ENCODE measurements around the gene SP140.
"Not testable (repeated sequence)": the region's sequence is repeated elsewhere in the genome, so short reads cannot be mapped to it uniquely, and the experiment has no call there.

Gene SP140

GRCh38 chr2:230295192-230295591 is 69.7 kb downstream of the SP140 start:
- no peak for DNase-seq

DNA sequence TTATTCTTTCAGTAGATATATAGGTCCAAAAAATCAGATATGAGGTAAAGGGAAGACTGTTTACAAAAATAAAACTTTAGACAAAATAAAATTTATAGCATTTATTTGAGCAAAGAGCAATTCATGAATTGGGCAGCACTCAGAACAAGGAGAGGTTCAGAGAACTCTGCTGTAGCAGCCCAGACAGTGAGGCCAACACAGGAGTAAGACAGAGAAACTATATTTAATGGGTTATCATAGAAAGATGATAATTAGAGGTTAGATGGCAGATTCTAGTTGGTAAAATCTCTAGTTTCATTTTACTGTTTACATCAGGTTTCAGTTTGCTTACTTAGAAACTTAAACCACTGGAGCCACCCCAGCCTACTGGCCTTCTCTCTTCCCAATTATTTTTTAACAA is 71.4 kb downstream of the SP140 start:
- no peak for DNase-seq

DNA sequence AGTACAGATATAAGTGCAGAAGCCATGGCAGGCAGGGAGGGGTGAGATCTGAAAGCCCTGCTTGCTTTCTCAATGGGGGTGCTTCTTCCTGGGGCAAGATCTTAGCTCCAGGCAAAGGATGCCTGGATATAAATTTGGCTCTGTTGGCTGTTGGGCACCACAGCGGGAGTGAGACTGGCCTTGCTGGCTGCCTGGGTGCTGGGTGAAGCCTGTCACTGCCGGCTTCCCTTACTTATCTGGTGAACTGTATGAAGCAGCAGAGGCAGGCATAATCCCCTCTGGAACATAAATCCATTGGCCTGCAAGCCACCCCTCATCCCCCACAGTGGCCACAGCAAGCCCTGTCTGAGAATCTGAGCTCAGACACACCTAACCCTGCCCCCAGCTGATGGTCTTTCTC is 74.1 kb downstream of the SP140 start:
- no peak for DNase-seq

- DNase-seq = no peak
These were observed 80.1 kb downstream of the SP140 start for GRCh38 chr2:230305416-230306275.

DNA sequence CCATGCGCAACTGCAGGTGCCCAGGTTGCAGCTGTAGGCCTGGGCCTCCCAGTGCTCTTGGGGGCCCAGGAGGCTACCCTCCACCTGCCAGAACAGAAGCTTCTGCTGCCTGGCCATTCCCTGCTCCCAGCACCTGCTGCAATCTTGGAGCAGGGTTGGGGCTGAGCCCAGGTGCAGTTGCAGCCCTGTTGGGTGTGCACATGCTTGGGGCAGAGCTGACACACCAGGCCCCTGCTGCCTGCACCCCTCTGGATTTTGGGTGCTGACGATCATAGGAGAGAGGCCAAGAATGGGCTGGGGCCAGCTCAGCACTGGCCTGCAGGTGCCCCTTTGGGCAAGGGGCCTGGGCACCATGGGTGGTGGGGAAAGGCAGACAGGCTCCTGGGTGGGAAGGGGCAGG is 80.9 kb downstream of the SP140 start:
- no peak for DNase-seq

DNA sequence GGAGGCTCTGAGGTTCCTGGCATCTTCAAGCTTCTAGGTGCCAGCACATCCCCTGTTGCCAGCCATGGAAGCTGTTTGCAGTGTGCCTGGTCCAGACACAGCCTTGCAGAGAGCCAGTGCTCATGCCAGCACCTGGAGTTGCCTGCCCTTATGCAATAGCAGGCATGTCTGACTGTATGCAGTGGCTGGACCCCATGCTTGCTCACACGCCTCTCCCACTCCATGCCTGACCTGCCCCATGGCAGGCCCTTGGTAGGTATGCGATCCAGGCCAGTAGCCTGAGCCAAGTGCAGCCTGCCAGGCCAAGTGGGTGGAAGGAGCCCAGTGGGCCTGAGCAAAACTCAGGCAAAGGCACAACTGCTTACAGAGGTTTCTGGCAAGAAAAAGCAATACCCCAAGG is 81.9 kb downstream of the SP140 start:
- no peak for DNase-seq

- DNase-seq = no peak
These were observed 83.0 kb downstream of the SP140 start for GRCh38 chr2:230308402-230309000.

- DNase-seq = not testable (repeated sequence)
These were observed 85.3 kb downstream of the SP140 start for GRCh38 chr2:230310792-230311191.

- DNase-seq = not testable (repeated sequence)
These were observed 86.1 kb downstream of the SP140 start for GRCh38 chr2:230311634-230312033.

GRCh38 chr2:230312638-230313037 is 87.1 kb downstream of the SP140 start:
- no peak for DNase-seq

GRCh38 chr2:230317366-230317765 is 91.8 kb downstream of the SP140 start:
- no peak for DNase-seq

- DNase-seq = no peak
These were observed 92.9 kb downstream of the SP140 start for GRCh38 chr2:230318190-230319121.

DNA sequence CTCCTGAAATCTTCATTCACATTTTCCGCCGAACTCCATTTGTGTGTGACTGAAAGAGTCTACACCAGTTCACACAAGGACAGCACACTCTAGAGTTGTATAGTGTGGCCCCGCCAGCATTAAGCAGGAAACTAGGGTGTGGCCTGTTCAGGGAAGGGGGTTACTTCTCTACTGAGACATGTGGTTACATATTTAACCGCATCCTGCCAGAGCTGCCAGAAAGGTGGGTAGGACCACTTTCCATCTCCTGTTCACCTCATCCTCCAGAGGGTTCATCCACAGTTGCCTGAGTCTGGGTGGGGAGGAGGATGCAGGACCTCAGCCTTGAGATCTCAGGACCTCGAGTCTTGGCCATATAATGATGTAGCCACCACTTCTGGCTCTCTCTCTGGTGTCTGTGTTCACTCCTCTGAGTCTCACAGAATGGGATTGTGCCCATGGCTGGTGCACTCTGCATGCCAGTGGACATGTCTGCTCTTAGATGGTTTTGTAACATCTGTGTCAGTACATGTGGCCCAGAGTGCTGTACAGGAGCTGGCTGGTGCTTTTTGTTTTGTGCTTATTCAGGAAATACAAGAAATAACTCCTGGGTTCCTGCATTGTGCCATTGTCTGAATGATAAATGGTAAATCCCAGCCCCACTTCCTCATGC is 93.8 kb downstream of the SP140 start:
- no peak for DNase-seq

- DNase-seq = no peak
These were observed 95.5 kb downstream of the SP140 start for GRCh38 chr2:230321031-230321430.

DNA sequence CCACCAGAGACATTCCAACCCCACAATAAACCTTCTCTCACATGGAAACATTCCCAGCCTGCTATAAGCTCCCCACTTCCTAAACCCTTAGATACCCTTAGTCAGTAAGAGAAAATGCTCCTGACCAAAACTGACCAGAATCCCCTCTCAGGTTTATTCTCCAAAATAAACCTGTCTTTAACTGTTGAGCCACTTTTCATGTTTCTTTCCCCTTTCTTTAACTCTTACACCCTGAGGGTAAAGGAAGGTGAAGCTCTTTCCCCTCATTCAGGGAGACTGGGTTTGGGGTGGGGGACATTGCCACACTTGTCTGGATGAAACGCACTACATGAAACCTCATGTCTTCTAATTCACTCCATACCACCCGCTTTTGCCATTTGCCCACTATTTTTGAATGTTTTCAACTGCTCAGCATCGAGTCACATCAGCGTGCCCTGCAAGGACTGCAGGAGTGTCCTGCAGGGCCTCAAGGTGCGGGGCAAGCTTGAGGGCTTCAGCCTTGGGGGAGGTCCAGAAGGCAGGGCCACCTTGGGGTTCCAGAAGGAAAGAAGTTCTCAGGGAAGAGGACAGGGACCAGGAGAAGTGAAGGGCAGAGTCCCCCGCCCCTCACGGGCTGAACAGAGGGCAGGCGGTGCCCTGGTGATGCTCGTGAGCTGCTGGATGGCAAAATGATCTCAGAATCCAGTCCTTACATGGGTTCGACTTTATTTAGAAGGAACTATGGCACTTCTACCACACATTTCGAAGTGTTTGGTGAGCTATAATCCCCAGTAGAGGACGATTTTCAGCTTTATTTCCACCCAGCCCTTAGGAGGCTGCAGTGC is 97.2 kb downstream of the SP140 start:
- DNase-seq = no peak

- no peak for DNase-seq
These were observed 98.0 kb downstream of the SP140 start for GRCh38 chr2:230323385-230324106.

DNA sequence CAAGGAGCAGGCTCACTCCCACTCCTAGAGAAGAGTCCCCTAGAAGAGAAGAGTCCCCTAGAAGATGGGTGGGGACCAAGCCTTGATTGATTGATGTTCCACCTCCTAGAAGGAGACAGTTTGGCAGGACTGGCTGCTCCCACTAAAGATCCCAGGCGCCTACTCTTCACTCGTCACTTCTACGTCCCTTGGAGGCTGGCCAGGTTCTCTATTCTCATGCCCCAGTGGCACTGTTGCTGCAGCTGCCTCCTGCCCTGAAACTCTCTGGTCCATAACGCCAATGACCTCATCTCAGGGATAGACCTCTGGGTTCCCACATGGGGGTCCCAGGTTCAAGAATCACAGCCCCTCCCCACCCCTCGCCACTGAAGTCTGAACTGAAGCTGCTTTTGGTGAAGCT is 99.0 kb downstream of the SP140 start:
- DNase-seq = no peak

GRCh38 chr2:230325316-230326243 is 100.0 kb downstream of the SP140 start:
- DNase-seq = no peak

DNA sequence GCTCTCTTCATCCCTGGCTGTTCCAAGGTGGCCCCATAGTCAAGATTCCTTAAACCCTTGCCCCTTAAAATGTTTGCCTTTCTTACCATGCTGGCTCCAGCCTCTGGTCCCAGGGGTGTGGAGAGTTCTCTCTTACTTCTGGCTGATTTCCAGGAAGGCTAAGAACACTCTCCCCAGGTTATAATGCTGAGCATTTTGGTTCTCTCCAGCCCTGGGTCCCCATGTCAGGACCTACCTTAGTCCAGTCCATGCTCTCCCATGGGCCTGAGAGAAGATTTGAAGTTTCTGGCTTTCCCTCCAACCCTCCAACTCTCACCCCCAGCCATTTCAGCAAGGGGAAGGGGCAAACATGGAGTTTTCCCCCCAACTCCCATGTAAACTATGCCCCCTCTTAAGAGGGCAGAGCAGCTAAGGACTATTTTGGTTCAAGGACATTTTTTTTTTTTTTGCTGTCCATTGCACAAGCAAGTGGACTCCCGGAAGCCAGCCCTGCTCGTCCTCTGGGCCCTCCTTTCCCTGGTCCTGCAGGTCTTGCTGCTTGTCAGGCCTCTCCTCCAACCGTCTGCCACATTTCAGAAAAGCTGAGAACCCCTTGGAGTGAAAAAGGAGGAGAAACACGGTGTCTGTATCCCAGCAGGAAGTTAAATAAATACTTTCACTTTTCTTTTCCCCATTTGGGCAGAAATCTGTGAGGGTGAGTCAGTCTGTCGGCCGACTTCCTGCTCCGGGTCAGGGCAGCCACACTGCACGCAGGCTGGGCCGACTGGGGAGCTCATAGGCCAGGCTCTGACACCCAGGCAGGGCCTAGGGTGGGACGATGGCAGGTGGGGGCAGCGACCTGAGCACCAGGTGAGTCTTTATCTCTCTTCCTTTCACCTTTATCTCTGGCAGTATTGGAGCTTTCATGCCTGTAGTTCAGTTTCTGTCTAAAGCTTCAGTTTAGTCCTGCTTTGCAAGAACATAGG is 101.2 kb downstream of the SP140 start, which contains the start of gene SP140L:
Gene SP140L (plus strand): TSS at position 741 of the 965 bp plus-strand sequence. CDS start 77 bp downstream, at position 818.
- DNase-seq = no peak

Measured in NCI-H187 (cell line).